AG09319 (cell line): ENCODE data around the gene ABHD16A.
"Not testable (repeated sequence)": the region's sequence is repeated elsewhere in the genome, so short reads cannot be mapped to it uniquely, and the experiment has no call there.

ENCODE experiments used
- DNase-seq: peaks from one replicate; pipeline ENCODE4 v3.0.0-alpha.2; 2010; ENCODE audit warnings: low read depth; ENCODE audit errors: extremely low read depth
- TF ChIP-seq, protein P1 (sequence below): IDR thresholded peaks from 2 replicates; pipeline ENCODE4 v1.5.1; 2011; ENCODE audit warnings: low read depth, mild to moderate bottlenecking, inconsistent platforms, low read length, moderate library complexity

Gene ABHD16A

DNA sequence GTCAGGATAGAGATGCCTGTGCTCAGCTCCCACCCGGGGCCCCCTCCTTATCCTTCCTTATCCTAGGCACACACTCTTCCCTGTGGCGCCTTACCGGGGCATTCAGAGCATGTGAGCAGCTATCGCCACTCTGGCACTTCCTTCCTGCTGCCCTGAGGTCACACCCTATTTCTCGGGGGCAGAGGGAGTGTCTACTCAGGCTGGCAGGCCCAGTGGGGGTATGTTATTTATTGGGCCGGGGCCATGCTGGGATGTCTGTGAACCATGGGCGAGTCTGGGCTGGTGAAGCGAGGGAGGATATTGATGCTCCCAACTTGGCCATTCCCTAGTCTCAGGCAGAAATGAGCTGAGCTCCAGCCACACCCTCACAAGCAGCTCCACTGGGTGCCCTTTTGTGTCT, 8.1 kb upstream of the ABHD16A start:
- no peak for DNase-seq
- TF ChIP-seq, protein P1, sequence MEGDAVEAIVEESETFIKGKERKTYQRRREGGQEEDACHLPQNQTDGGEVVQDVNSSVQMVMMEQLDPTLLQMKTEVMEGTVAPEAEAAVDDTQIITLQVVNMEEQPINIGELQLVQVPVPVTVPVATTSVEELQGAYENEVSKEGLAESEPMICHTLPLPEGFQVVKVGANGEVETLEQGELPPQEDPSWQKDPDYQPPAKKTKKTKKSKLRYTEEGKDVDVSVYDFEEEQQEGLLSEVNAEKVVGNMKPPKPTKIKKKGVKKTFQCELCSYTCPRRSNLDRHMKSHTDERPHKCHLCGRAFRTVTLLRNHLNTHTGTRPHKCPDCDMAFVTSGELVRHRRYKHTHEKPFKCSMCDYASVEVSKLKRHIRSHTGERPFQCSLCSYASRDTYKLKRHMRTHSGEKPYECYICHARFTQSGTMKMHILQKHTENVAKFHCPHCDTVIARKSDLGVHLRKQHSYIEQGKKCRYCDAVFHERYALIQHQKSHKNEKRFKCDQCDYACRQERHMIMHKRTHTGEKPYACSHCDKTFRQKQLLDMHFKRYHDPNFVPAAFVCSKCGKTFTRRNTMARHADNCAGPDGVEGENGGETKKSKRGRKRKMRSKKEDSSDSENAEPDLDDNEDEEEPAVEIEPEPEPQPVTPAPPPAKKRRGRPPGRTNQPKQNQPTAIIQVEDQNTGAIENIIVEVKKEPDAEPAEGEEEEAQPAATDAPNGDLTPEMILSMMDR = no peak

DNA sequence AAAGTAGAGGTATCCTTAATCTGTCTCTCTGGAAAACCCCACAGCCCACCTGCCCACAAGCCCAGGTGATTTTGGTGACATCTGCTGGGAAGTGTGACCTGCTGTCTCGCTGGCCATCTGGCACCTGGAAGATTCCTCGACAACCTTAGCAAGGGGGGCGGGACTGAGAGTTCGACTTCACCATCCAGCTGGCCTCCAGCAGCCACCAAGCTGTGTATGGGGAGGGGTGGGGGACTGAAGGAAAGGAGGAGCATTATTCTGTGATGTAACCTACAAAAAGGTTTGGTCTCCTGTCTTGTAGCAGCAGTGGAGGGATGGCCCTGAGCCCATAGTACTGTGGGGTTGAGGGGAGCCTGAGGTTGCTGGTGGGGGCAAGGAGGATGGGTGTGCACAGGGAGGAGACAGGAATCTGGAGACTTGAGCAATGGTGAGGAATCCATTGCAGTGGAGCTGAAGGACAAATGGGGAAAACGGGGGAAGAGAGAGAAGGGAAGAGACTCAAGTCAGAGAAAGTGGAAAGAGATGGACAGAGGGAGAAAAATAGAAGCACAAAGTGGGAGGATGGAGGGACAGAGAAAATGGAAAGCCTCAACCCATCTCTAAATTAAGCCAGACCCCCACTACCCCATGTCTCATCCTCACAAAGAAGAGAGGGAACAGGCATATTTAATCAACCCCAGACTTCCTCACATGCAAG, 7.5 kb upstream of the ABHD16A start:
- DNase-seq = no peak
- TF ChIP-seq, protein P1 = no peak

DNA sequence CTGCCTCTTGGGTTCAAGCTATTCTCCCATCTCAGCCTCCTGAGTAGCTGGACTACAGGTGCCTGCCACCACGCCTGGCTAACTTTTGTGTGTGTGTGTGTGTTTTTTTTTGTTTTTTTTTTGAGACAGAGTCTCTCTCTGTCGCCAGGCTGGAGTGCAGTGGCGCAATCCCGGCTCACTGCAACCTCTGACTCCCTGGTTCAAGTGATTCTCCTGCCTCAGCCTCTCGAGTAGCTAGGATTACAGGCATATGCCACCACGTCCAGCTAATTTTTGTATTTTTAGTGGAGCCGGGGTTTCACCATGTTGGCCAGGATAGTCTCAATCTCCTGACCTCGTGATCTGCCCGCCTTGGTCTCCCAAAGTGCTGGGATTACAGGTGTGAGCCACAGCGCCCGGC, 6.0 kb upstream of the ABHD16A start:
- DNase-seq = not testable (repeated sequence)

DNA sequence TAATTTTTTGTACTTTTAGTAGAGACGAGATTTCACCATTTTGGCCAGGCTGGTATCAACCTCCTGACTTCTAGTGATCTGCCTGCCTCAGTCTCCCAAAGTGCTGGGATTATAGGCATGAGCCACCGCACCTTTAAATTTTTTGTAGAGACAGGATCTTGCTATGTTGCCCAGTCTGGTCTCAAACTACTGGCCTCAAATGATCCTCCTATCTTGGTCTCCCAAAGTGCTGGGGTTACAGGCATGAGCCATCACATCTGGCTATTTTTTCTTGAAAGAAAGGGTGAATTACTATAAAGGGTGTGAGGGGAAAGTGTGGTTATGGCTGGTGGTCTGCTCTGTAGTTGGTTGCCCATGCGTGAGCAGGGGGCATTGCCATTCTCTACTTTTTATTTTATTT, 5.1 kb upstream of the ABHD16A start:
- TF ChIP-seq, protein P1 = no peak
- DNase-seq = no peak

DNA sequence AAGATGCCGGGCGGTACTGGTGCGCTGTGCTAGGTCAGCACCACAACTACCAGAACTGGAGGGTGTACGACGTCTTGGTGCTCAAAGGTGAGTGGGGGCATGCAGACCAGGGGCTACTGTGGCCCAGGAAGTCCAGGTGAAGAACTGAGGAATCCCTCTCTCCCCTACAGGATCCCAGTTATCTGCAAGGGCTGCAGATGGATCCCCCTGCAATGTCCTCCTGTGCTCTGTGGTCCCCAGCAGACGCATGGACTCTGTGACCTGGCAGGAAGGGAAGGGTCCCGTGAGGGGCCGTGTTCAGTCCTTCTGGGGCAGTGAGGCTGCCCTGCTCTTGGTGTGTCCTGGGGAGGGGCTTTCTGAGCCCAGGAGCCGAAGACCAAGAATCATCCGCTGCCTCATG, 4.6 kb upstream of the ABHD16A start:
- TF ChIP-seq, protein P1 = no peak
- no peak for DNase-seq

DNA sequence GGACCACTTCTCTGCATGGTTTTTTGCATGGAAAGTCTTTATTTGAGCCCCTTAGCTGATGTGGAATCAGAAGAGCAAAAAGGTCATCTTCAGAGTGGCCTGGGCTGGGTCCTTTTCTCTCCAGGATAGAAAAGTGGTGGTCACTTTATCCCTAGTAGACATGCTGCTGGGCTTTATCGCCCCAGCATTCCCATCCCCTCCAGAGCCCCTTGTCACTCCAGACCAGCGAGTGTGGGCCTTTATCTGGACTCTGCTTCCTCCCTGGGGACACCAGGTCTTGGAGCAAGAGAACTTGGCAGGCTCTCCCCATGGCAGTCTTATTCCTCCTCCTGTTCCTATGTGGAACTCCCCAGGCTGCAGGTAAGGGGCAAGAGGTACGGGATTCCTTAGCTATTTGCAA, 3.5 kb upstream of the ABHD16A start, which contains the start of gene LY6G6F:
LY6G6F (plus strand) TSS at position 268 of the 400 bp plus-strand sequence; CDS start at position 309, 41 bp downstream.
- TF ChIP-seq, protein P1 = no peak

DNA sequence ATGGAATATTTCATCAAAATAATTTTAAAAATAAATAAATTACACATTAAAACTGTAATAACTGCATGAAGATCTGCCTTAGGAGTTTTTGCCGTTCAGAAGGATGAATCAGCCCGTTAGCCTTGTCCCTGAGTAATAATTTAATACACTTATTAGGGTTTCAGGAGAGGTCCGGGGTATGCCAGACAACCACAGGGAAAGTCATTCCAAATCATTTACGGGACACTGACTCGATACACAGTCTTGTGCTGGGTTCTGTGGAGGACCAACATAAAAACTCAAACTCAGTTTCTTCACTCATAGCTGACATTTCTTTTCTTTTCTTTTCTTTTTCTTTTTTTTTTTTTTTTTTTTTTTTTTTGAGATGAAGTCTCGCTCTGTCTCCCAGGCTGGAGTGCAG, 2.8 kb upstream of the ABHD16A start:
- TF ChIP-seq, protein P1 = no peak
- no peak for DNase-seq

More for the DNA sequence above, 3.5 kb upstream of the ABHD16A start, which contains the start of gene LY6G6F:
- DNase-seq = no peak

DNA sequence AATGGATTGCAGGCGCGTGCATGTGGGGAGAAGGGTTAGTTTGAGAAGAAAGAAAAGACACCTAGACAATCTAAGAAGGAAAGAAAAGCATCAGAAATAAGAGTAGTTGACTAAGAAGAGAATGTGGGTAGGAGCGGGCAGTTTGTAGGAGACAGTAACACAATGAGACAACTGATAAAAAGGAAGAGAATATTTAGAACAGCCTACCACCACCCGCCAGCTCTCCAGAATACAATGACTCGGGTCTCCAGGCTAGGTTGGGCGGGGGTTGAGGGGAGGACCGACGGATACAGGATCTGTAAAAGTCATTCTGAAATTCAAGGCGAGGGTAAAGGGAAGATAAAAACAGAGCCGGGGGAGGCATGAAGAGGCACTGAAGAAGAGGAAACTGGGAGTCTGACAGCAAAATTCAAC, 712 bp downstream of the ABHD16A start:
- TF ChIP-seq, protein P1 = no peak
- no peak for DNase-seq
